Stimulated activated CD4-positive, alpha-beta T cell treated with anti-CD3 and anti-CD28 coated beads, Interleukin-15, amount 100 ng/mL, for 48 hours (primary cell): ENCODE data around the gene GP5.

ENCODE experiments used
- DNase-seq, 2 donors: peaks; one replicate each; pipeline ENCODE4 v3.0.0-alpha.2; 2020; ENCODE audit warnings: low read depth in 2 of 2

Gene GP5

DNA sequence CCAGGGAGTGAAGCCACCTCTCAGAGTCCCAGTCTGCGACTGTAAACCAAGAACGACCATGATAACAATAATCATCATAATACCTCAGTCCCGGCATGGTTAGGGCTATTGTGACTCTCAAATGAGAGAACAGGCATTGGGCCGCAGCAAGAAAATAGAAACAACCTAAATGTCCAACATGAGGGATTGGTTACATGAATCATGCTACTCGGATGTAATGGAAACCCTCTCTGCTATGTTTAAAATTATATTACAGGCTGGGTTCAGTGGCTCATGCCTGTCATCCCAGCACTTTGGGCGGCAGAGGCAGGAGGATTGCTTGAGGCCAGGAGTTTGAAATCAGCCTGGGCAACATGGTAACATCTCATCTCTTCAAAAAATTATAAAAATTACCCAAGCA, 50.7 kb downstream of the GP5 start:
- DNase-seq: no peak

DNA sequence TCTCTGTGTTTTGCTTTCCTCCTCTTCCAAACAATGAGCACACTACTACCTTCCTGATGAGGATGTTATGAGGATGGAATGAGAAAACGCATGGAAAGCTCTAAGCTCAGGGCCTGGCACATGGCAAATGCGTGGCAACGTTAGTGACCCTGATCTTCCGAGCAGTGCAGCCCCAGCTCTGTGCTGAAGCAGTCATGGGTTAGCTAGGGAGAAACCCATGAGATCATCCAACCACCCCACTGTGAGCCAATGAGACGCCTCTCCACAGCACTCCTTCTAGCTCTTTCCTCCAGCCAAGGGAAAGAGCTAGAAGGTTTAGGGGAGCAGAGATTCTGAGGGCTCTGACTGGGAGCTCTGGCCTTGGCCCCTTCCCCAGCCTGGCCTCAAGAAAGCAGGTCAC, 52.4 kb downstream of the GP5 start:
- DNase-seq: no peak

DNA sequence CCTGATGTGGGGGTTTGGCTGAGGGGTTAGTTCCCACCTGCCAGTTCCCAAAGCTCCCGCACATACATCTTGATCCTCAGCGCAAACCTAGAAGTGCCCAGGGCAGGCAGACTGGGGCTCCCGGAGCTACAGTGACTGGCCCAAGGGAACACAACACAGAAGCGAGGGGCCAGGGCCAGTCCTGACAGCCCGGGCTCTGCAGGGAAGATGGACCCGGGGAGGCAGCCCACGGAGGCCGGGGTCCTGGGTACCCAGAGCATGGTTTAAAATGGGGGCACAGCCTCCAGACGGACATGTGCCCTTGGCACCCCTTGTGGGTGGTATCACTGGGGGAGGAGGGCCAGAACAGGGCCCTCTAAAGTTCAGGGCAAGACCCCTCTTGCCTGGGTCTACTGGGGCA, 53.0 kb downstream of the GP5 start:
- no peak for DNase-seq
